Left colon (tissue), 2 donors: ENCODE measurements around the gene PDE4D. TPM values are rescaled to one million over a fixed set of nuclear protein-coding genes. Genes with fewer than 3 reads are reported as not detected.

ENCODE experiments used
- ATAC-seq: fragments of 200-7000 bp; cut with Tn5 transposase; one replicate; pipeline ENCODE4 v1.9.1; 2020; ENCODE audit warnings: mild to moderate bottlenecking, moderate library complexity
- DNase-seq, 2 donors: peaks; one replicate each; pipeline ENCODE4 v3.0.0-alpha.2; 2020
- intact Hi-C, 2 donors: fragments of 100-400 bp; cut with DNase I in 1 of 2; cut with micrococcal nuclease in 1 of 2; formaldehyde crosslinking; loops; one replicate each; pipeline versions ENCODE4 v1.11.2 to v1.14.0; 2022; cut with DNase I, micrococcal nuclease
- total RNA-seq, 2 donors: library from RNA; stranded (reverse); fragmentation: NEBNext Ultra II Directional; extraction: Animal tissue kit (Norgen Biotek cat#: 25700); gene quantifications; one replicate each; pipeline ENCODE4 v1.2.1, GENCODE V29; 2021
- donor health status: DM: no; HTN: no; CAD: no.
- donor health status: DM: yes; HTN: yes; CAD: no.

PDE4D gene
- total RNA-seq, 2 donors from 2014 or later: 50.6 to 67.8 TPM

- ATAC-seq: no peak
- intact Hi-C loops: no loop called here
- no peak for DNase-seq
Measured at GRCh38 chr5:59264639-59265245, 628.8 kb downstream of the PDE4D start.

DNA sequence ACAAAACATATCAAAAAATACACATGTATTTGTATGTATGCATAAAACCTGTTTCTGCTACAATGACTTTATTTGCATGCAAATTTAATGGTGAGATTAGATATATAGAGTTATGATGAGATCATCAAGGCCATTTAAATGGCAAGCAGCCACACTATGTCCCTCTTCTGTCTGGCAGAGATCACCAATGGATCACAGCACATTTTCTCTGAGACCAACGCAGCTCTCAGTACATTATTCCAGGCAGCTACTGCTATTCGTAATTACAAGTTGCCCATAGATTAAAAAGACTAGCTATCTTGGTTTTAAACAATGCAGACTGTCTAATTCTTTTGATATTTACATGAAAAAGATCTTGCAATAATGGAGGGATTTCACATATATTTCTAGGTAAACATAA lies 629.5 kb downstream of the PDE4D start:
- intact Hi-C loops: no loop called here
- DNase-seq: no peak
- no peak for ATAC-seq

DNA sequence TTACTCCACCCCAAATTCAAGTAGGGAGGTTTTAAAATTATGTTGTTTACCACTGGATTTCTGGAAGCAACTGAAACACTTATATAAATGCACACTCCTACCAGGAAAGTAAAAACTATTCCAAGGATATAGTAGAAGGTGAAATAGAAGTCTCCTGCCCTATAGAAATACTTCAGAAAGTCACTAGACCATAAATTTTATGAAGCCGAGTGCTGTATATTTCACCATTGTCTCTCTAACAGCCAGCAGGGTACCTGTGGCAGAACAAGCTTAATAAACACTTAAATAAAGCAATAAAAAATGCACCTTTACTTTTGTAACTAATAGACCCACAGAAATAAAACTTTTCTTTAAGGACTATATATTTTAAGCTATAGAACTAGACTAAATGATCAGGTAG lies 631.6 kb downstream of the PDE4D start:
- DNase-seq (no peak), ATAC-seq (peak; percentile 43)
- intact Hi-C loops: no loop called here

DNA sequence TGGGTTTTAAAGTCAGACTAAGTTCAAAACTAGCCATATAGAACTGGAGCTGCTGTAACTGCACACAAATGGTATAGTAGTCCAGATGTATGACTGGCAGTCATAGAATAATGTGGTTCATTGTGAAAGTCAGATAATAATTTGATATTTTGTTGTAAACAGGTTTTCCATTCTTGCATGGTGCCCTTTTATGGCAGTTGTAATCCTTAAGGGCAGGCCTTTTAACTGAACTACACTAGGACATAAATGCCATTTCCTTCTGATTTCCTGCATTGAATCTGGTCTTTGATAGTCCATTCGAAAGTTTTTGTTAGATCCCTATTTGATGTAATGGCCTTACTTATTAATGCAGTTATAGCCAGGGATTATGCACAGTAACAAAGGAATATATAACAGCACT lies 632.6 kb downstream of the PDE4D start:
- ATAC-seq (peak; percentile 53), DNase-seq (no peak)
- intact Hi-C loops: no loop called here

DNA sequence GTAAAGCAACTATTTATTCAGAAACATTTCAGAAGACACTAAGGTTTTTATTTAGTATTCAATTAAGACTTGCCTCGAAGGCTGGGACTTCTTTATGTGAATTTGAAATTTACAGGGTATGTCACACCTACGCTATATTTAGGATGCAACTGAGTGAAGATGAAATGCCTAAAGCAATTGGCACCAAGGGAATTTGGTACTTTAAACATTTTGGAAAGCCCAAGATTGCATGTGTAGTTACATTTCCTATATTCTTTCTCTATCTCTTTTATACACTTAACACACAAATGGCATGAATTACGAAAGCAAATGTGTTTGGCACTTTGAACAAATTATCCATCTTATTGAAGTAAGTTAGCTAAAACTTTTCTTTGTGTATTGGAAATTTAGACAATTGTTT lies 633.3 kb downstream of the PDE4D start:
- ATAC-seq (no peak), DNase-seq (no peak)
- intact Hi-C loops: no loop called here

DNA sequence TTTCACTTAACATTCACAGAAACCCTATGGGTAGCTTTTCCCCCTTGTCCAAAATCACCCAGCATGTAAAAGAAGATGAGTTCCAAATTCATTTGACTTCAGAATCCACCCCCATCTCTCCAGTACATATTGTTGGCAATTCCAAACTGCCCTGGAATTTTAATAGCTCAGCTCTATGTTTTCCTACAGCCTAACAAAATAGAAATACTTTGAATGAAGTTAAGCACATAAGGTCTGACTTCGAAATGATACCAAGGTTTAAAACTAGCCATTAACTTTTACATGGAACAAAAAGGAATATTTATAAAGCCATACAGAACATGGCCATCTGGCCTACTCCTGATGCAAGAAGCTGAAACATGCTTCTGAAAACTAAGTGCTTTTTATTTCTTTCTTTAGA lies 634.3 kb downstream of the PDE4D start:
- ATAC-seq (no peak), DNase-seq (no peak)
- intact Hi-C loops: no loop called here

- DNase-seq (no peak), ATAC-seq (peak; percentile 59)
- intact Hi-C loops: no loop called here
Measured at GRCh38 chr5:59257488-59258400, 635.8 kb downstream of the PDE4D start.

GRCh38 chr5:59256331-59256730 lies 637.2 kb downstream of the PDE4D start:
- no peak for ATAC-seq
- DNase-seq: no peak
- intact Hi-C loops: no loop called here

- intact Hi-C loops: no loop called here
- no peak for ATAC-seq
- DNase-seq: no peak
Measured at GRCh38 chr5:59254055-59254687, 639.4 kb downstream of the PDE4D start.

- intact Hi-C loops: no loop called here
- no peak for DNase-seq
- ATAC-seq: no peak
Measured at GRCh38 chr5:59253625-59254024, 639.9 kb downstream of the PDE4D start.

- no peak for ATAC-seq
Measured at GRCh38 chr5:59251627-59252026, 641.9 kb downstream of the PDE4D start.

DNA sequence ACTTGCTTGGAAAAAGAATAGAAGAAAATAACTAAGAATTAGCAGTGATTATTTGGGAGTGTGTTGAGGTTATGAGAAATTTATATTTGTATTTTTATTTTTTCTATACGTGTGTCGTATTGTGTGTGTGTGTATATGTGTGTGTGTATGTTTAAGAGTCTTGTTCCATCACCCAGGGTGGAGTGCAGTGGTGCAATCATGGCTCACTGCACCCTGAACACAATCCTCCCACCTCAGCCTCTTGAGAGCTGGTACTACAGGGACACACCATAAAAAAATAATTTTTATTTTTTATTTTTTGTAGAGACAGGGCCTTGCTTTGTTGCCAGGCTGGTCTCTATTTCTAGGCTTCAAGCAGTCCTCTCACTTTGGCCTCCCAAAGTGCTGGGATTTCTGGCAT lies 643.8 kb downstream of the PDE4D start:
- ATAC-seq (no peak), DNase-seq (no peak)
- intact Hi-C loops: no loop called here

More at GRCh38 chr5:59251627-59252026, 641.9 kb downstream of the PDE4D start:
- no peak for DNase-seq
- intact Hi-C loops: no loop called here

DNA sequence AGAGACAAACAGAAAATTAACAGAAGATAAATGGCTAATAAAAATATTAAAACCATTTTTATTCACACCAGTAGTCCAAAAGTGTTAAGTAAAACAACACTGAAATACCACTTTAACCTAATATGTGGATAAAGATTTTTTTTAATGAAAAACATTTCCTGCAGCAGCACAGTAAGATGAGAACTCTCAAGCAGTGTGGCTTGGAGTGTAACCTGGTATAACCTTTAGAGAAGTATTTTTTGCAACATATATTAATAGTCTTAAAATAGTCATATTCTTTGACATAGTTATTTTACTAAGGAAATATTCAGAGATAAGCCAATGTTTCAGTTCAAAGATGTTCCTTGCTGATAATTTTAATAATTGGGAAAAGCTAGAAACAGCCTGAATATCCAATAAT lies 644.4 kb downstream of the PDE4D start:
- ATAC-seq (no peak), DNase-seq (no peak)
- intact Hi-C loops: no loop called here

GRCh38 chr5:59246882-59247281 lies 646.6 kb downstream of the PDE4D start:
- DNase-seq (no peak), ATAC-seq (peak; percentile 46)
- intact Hi-C loops: no loop called here

GRCh38 chr5:59246145-59246869 lies 647.2 kb downstream of the PDE4D start:
- intact Hi-C loops: no loop called here
- peak; percentile 51 for ATAC-seq
- no peak for DNase-seq

DNA sequence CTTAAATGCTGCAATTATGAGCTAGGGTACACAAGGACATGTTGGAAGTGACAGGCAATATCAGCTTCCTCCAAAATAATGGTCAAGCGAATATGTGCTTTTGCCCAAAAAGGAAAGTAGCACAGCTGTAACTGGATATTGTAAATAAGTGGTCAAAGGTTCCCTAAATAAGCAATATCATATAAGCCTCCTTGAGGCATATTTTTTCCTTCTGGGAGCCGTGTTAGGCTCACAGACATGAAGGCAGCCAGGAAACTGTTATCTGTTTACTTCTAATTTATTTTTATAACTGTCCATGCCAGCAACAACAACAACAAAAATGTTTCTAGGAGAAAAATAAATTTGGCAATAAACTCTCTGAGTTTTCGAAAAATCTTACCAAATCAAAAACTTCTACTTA lies 648.3 kb downstream of the PDE4D start:
- no peak for DNase-seq
- no peak for ATAC-seq
- intact Hi-C loops: no loop called here

- no peak for DNase-seq
- no peak for ATAC-seq
- intact Hi-C loops: no loop called here
Measured at GRCh38 chr5:59241552-59241951, 652.0 kb downstream of the PDE4D start.

GRCh38 chr5:59241119-59241518 lies 652.4 kb downstream of the PDE4D start:
- intact Hi-C loops: no loop called here
- peak; percentile 60 for ATAC-seq
- no peak for DNase-seq

DNA sequence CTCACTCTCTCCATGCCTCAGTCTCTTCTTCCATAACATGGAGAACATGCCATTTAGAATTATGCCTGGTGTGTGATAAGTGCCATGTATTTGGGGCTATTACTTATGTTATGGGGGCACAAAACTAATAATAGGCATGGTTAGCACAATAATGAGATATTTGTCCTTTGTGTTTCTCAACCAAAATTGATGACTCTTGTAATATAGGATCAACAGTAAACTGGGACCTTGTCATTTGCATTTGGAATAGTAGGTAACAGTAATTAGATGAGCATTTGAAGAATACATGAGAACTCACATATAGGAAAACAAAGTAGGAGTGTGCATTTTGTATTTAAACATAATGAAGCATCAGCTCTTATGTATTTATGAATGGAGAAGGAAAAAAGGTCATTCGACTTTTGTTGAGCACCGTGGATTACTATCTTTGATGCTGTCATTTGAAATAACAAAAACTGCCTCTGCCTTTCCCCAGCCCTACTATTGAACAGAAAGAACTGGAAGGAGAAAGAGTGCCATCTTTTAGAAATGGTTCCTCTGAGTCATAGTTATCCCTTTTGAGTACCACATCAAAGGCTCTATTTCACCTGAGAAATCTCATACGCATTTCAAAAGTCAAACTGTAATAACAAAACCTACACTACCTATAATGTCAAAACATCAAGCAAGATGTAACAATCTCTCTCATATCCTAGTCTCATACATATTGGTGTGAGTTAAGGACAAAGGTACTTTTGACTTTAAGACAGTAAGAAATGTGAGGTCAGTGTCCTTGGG lies 655.2 kb downstream of the PDE4D start:
- intact Hi-C loops: no loop called here
- DNase-seq (no peak), ATAC-seq (no peak)
